IMR-90 (cell line): Measurements from ENCODE around the gene INPP5A. TPM values are rescaled to one million over a fixed set of nuclear protein-coding genes. Genes with fewer than 3 reads are reported as not detected.

Experiments
- ATAC-seq: fragments of 200-7000 bp; cut with Tn5 transposase; 2 replicates; pipeline ENCODE4 v1.9.1; 2020; ENCODE audit warnings: low read depth, mild to moderate bottlenecking, moderate library complexity
- BruUV-seq: library from RNA; stranded (reverse); fragments of 400-500 nt; replicated peaks from 2 replicates; lab custom pipeline; 2021; lab: Mats Ljungman, UMichigan
- CTCF ChIA-PET: fragments of 300-600 bp; formaldehyde crosslinking; extraction: SDS; loops from one replicate; lab custom pipeline; 2021; ENCODE audit warnings: antibody characterized with exemption; lab: Yijun Ruan, JAX
- POLR2A ChIA-PET: fragments of 300-600 bp; sonication (Branson Sonifier 250); formaldehyde crosslinking; loops from one replicate; lab custom pipeline; 2022; ENCODE audit warnings: antibody characterized with exemption; ENCODE audit not compliant: unreplicated experiment; lab: Charles Lee
- DNase-seq: peaks from one replicate; pipeline ENCODE4 v3.0.0; 2013
- H2AFZ ChIP-seq: replicated peaks from 2 replicates; pipeline ENCODE3; 2013; ENCODE audit warnings: low read length, mild to moderate bottlenecking; ENCODE audit not compliant: poor library complexity
- H2AK5ac ChIP-seq: 2 replicates; pipeline ENCODE4 v1.6.1; 2013; ENCODE audit warnings: low read depth, low read length, inconsistent platforms
- H2AK9ac ChIP-seq: replicated peaks from 2 replicates; pipeline ENCODE3; 2013; ENCODE audit warnings: mild to moderate bottlenecking, low read depth, low read length, moderate library complexity; ENCODE audit not compliant: poor library complexity
- H2BK120ac ChIP-seq: 2 replicates; pipeline ENCODE4 v1.6.1; 2013; ENCODE audit warnings: low read depth, low read length, inconsistent platforms
- H2BK15ac ChIP-seq: 3 replicates; pipeline ENCODE4 v1.6.1; 2013; ENCODE audit warnings: low read depth, low read length, inconsistent platforms
- H2BK20ac ChIP-seq: 2 replicates; pipeline ENCODE4 v1.6.1; 2013; ENCODE audit warnings: low read depth, mild to moderate bottlenecking, inconsistent platforms, low read length, moderate library complexity
- H2BK5ac ChIP-seq: 2 replicates; pipeline ENCODE4 v1.6.1; 2013; ENCODE audit warnings: mild to moderate bottlenecking, low read depth, low read length, inconsistent platforms; ENCODE audit not compliant: poor library complexity, severe bottlenecking
- H3K14ac ChIP-seq: replicated peaks from 2 replicates; pipeline ENCODE4 v1.6.1; 2013; ENCODE audit warnings: low read depth, low read length, inconsistent platforms
- H3K18ac ChIP-seq: 2 replicates; pipeline ENCODE4 v1.6.1; 2013; ENCODE audit warnings: low read depth, low read length, control low read depth
- H3K23ac ChIP-seq: 2 replicates; pipeline ENCODE4 v1.6.1; 2013; ENCODE audit warnings: low read depth, low read length, inconsistent platforms
- H3K27ac ChIP-seq: 2 replicates; pipeline ENCODE4 v1.5.1; 2013; ENCODE audit warnings: mild to moderate bottlenecking, control low read depth, low read length; ENCODE audit not compliant: insufficient read depth
- H3K27me3 ChIP-seq: 2 replicates; pipeline ENCODE4 v1.6.1; 2013; ENCODE audit warnings: low read length; ENCODE audit not compliant: control insufficient read depth, insufficient read depth
- H3K36me3 ChIP-seq: 2 replicates; pipeline ENCODE4 v1.6.1; 2013; ENCODE audit warnings: low read length, mixed read lengths; ENCODE audit not compliant: control insufficient read depth, insufficient read depth
- H3K4ac ChIP-seq: 2 replicates; pipeline ENCODE4 v1.6.1; 2013; ENCODE audit warnings: low read depth, low read length, inconsistent platforms
- H3K4me1 ChIP-seq: 2 replicates; pipeline ENCODE4 v1.6.1; 2013; ENCODE audit warnings: low read length, mixed read lengths; ENCODE audit not compliant: control insufficient read depth, insufficient read depth
- H3K4me2 ChIP-seq: 2 replicates; pipeline ENCODE4 v1.6.1; 2013; ENCODE audit warnings: low read depth, mild to moderate bottlenecking, control low read depth, low read length, moderate library complexity
- H3K4me3 ChIP-seq: 2 replicates; pipeline ENCODE4 v1.5.1; 2013; ENCODE audit warnings: low read depth, mild to moderate bottlenecking, control low read depth, low read length, moderate library complexity; ENCODE audit not compliant: insufficient read depth
- H3K56ac ChIP-seq: 2 replicates; pipeline ENCODE4 v1.6.1; 2013; ENCODE audit warnings: low read length, inconsistent platforms; ENCODE audit not compliant: insufficient read depth; ENCODE audit errors: extremely low read depth
- H3K79me1 ChIP-seq, 2 experiments: 2 replicates each; pipeline ENCODE4 v1.6.1; 2013; ENCODE audit warnings: low read length in 2 of 2, inconsistent platforms in 1 of 2, low read depth in 1 of 2
- H3K9ac ChIP-seq: 2 replicates; pipeline ENCODE4 v1.6.1; 2013; ENCODE audit warnings: low read depth, low read length, control low read depth
- H3K9me1 ChIP-seq: 2 replicates; pipeline ENCODE4 v1.6.1; 2013; ENCODE audit warnings: low read length, inconsistent platforms; ENCODE audit not compliant: insufficient read depth
- H3K9me3 ChIP-seq: 2 replicates; pipeline ENCODE4 v1.6.1; 2013; ENCODE audit warnings: low read length; ENCODE audit not compliant: control insufficient read depth, insufficient read depth
- H4K20me1 ChIP-seq: 2 replicates; pipeline ENCODE4 v1.6.1; 2013; ENCODE audit warnings: low read length, inconsistent platforms; ENCODE audit not compliant: insufficient read depth
- H4K5ac ChIP-seq: 2 replicates; pipeline ENCODE4 v1.6.1; 2013; ENCODE audit warnings: mild to moderate bottlenecking, low read depth, low read length, control low read depth
- H4K8ac ChIP-seq, 2 experiments: 2 replicates each; pipeline ENCODE4 v1.6.1; 2013; ENCODE audit warnings: low read depth in 2 of 2, low read length in 2 of 2, control low read depth in 1 of 2, inconsistent platforms in 1 of 2
- H4K91ac ChIP-seq: 2 replicates; pipeline ENCODE4 v1.6.1; 2013; ENCODE audit warnings: low read depth, low read length, inconsistent platforms; ENCODE audit not compliant: insufficient read depth
- BHLHE40 ChIP-seq: fragments of 150-350 bp; IDR thresholded peaks from 2 replicates; pipeline ENCODE4 v1.6.1; 2016; ENCODE audit warnings: mild to moderate bottlenecking, low read depth, low read length
- CEBPB ChIP-seq: IDR thresholded peaks from 2 replicates; pipeline ENCODE4 v1.6.1; 2012; ENCODE audit warnings: low read depth, low read length, improper control_type of control experiment
- CHD1 ChIP-seq: IDR thresholded peaks from 2 replicates; pipeline ENCODE4 v1.6.1; 2012; ENCODE audit warnings: low read depth, low read length, improper control_type of control experiment
- MXI1 ChIP-seq: IDR thresholded peaks from 2 replicates; pipeline ENCODE4 v1.6.1; 2012; ENCODE audit warnings: low read depth, mild to moderate bottlenecking, low read length, moderate library complexity, borderline replicate concordance
- RAD21 ChIP-seq: IDR thresholded peaks from 2 replicates; pipeline ENCODE4 v1.6.1; 2012; ENCODE audit warnings: low read length, improper control_type of control experiment
- RCOR1 ChIP-seq: IDR thresholded peaks from 2 replicates; pipeline ENCODE4 v1.6.1; 2012; ENCODE audit warnings: mild to moderate bottlenecking, low read length, improper control_type of control experiment; ENCODE audit not compliant: insufficient replicate concordance
- SMC3 ChIP-seq: fragments of 150-350 bp; IDR thresholded peaks from 2 replicates; pipeline ENCODE4 v1.6.1; 2016; ENCODE audit warnings: low read depth, mild to moderate bottlenecking, antibody characterized with exemption, low read length, moderate library complexity
- WGBS, 2 experiments: methylation state at CpG; one replicate each; pipeline versions ENCODE4 v1.1.5 to v1.1.7; 2013; ENCODE audit warnings: missing lambda C conversion rate in 2 of 2; ENCODE audit not compliant: insufficient read length in 1 of 2; ENCODE audit errors: extremely low coverage in 2 of 2; 5-methylcytosine and 5-hydroxymethylcytosine counted together
- dilution Hi-C: fragments of 300-500 bp; cut with HindIII; formaldehyde crosslinking; loops from one replicate; pipeline ENCODE4 v1.14.3; 2018; ENCODE audit warnings: low sequenced_read_pairs; ENCODE audit not compliant: unreplicated experiment
- in situ Hi-C: fragments of 300-500 bp; cut with MboI; formaldehyde crosslinking; loops from 3 replicates; pipeline ENCODE4 v1.14.3; 2019; ENCODE audit warnings: low sequenced_read_pairs, inconsistent platforms, mixed read lengths
- intact Hi-C: fragments of 100-400 bp; cut with micrococcal nuclease; formaldehyde crosslinking; loops from 2 replicates; pipeline ENCODE4 v1.10.0; 2022
- polyA plus RNA-seq, 3 experiments: library from polyadenylated mRNA; depleted of rRNA; stranded (reverse); fragments of >200 nt; gene quantifications; 2 replicates each; pipeline ENCODE4 v1.2.3, GENCODE V29; 2012; ENCODE audit warnings: low replicate concordance in 1 of 3
- total RNA-seq: library from RNA; depleted of rRNA; stranded (reverse); fragments of >200 nt; gene quantifications from 2 replicates; pipeline ENCODE4 v1.2.3, GENCODE V29; 2012
- TF ChIP-seq, protein P1 (sequence below): fragments of 150-350 bp; IDR thresholded peaks from 2 replicates; pipeline ENCODE4 v1.6.1; 2017; ENCODE audit warnings: mild to moderate bottlenecking, antibody characterized with exemption, low read length, low read depth
- TF ChIP-seq, protein P2 (sequence below): conservative IDR thresholded peaks from 2 replicates; pipeline ENCODE4 v1.5.1; 2012; ENCODE audit warnings: mild to moderate bottlenecking, low read depth, low read length, improper control_type of control experiment

INPP5A gene
- total and polyA plus RNA-seq, 2 of the 4 experiments (the other 2 are of a cell fraction): 21.4 to 36.7 TPM

DNA sequence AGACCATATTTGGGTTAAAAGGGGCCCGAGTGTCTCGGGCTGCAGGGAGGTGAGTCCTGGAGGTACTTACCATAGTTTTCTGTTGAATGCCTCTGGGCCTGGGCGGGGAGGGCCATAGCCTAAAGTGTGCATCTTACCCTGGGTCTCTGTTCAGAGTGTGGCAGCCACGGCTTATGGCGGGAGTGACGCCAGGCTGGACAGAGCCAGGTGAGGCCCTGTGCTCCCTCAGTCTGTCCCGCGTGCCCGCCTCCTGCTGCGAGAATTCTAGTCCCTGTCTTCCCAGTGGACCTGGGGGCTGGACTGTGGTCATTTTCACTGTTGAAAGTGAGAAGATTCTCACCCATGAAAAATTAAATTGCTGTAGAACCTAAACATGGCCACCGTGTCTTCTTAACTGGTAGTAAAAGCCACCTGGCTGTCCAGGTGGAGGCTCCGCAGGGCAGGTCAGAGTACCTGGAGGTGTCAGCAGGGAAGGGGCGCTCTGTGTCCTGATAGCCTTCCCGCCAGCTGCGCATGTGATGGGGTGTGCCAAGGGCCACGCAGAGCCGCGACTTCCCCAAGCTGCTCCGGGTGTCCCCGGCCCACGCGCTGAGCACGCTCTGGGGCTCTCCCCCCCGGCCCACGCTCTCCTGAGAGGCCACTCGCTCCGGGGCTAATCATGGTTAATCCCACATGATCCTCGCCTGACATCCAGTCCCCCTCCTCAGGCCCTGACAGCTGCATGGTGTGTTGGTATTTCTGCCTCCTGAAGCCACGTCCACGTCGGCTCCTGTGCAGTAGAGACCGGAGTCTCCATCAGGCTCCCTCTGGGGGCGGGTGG is 20.3 kb downstream of the INPP5A start:
- Histone ChIP-seq H3K27me3 (no peaks in the 10 kb centered on the region), H4K91ac (no peak overlapping the region), H3K9me1 (peaks cover 11% of the 10 kb centered on the region), H3K9ac (no peak overlapping the region), H4K8ac (no peak overlapping the region), H3K36me3 (peaks cover 2% of the 10 kb centered on the region; the same call in 1 of the 2 replicates), H2AK9ac (no peak overlapping the region), H3K27ac (no peak overlapping the region), H3K4me1 (no peaks in the 10 kb centered on the region), H3K23ac (no peak overlapping the region), H3K4me2 (no peak overlapping the region), H2AK5ac (no peak overlapping the region), H4K20me1 (peaks cover 83% of the 10 kb centered on the region), H3K4ac (no peak overlapping the region), H2BK15ac (no peak overlapping the region), H3K9me3 (no peaks in the 10 kb centered on the region), H4K5ac (no peak overlapping the region), H3K4me3 (no peak overlapping the region), H3K18ac (no peak overlapping the region), H3K14ac (no peak overlapping the region), H2BK5ac (no peak overlapping the region), H2AFZ (peak overlapping the region; percentile 43), H3K56ac (no peak overlapping the region), H2BK20ac (no peak overlapping the region), H2BK120ac (no peak overlapping the region), H3K79me1 (peaks cover 19 to 73% of the 10 kb centered on the region in 2 experiments)
- ATAC-seq (no peak), DNase-seq (no peak)
- intact Hi-C loops (no loop called here), in situ Hi-C loops (no loop called here), dilution Hi-C loops (no loop called here)
- POLR2A ChIA-PET: no interaction called here
- TF ChIP-seq CHD1: no peak
- no peak for TF ChIP-seq CEBPB
- TF ChIP-seq SMC3: no peak
- TF ChIP-seq, protein P1, sequence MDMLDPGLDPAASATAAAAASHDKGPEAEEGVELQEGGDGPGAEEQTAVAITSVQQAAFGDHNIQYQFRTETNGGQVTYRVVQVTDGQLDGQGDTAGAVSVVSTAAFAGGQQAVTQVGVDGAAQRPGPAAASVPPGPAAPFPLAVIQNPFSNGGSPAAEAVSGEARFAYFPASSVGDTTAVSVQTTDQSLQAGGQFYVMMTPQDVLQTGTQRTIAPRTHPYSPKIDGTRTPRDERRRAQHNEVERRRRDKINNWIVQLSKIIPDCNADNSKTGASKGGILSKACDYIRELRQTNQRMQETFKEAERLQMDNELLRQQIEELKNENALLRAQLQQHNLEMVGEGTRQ: no peak
- TF ChIP-seq MXI1: no peak
- no peak for TF ChIP-seq RAD21
- TF ChIP-seq BHLHE40: no peak
- TF ChIP-seq, protein P2, sequence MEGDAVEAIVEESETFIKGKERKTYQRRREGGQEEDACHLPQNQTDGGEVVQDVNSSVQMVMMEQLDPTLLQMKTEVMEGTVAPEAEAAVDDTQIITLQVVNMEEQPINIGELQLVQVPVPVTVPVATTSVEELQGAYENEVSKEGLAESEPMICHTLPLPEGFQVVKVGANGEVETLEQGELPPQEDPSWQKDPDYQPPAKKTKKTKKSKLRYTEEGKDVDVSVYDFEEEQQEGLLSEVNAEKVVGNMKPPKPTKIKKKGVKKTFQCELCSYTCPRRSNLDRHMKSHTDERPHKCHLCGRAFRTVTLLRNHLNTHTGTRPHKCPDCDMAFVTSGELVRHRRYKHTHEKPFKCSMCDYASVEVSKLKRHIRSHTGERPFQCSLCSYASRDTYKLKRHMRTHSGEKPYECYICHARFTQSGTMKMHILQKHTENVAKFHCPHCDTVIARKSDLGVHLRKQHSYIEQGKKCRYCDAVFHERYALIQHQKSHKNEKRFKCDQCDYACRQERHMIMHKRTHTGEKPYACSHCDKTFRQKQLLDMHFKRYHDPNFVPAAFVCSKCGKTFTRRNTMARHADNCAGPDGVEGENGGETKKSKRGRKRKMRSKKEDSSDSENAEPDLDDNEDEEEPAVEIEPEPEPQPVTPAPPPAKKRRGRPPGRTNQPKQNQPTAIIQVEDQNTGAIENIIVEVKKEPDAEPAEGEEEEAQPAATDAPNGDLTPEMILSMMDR: no peak
- no peak for TF ChIP-seq RCOR1
- BruUV-seq: no TSS peak
- CTCF ChIA-PET: no interaction called here
- WGBS, 2 experiments: 94% methylated on average over 17 of the region's 33 CpGs; no CpG with 5 or more reads in 1 of the 2 experiments
